ENCODE results near the gene LMAN1L. TPM values are rescaled to one million over a fixed set of nuclear protein-coding genes. Genes with fewer than 3 reads are reported as not detected.
A peak's percentile ranks its signal among the peaks of the same experiment; 100 is the strongest.

LMAN1L gene
- total RNA-seq, 8 experiments from 2014 or later, result 0.08 to 1.8 (median 0.32) TPM; not detected in 1

- 0 to 86% (median 34%) methylated on average over 1 to 3 of the region's 9 CpGs; no CpG with 5 or more reads in 5 of the 10 experiments for WGBS, 10 experiments
- in situ Hi-C loops (cut with MboI; ENCODE audit: low pct_unique_long_range_greater_than_20kb in 2 of 9, low sequenced_read_pairs in 9 of 9, unreplicated experiment in 9 of 9), result no loop called here
- Histone ChIP-seq H3K27ac (peak overlapping the region in 1 of 2 donors; percentile 29), H3K4me1 (replicated peaks in 1 of 2) (peaks cover 26 to 27% of the 10 kb centered on the region in 2 donors), H3K4me3 (no peak overlapping the region)
- ATAC-seq (replicated peaks in 6 of 8), result peak in 7 of 8 experiments; percentile 9 to 72 (median 68)
Observed at GRCh38 chr15:74817370-74817737, 4.7 kb downstream of the LMAN1L start.

- no peak for ATAC-seq (replicated peaks in 6 of 8)
- Histone ChIP-seq H3K4me1 (replicated peaks in 1 of 2) (peaks cover 26 to 31% of the 10 kb centered on the region in 2 donors), H3K4me3 (no peak overlapping the region), H3K27ac (no peak overlapping the region)
- WGBS, 10 experiments, result 78 to 100% (median 100%) methylated on average over 1 to 2 of the region's 5 CpGs; no CpG with 5 or more reads in 7 of the 10 experiments
- in situ Hi-C loops (cut with MboI; ENCODE audit: low pct_unique_long_range_greater_than_20kb in 2 of 9, low sequenced_read_pairs in 9 of 9, unreplicated experiment in 9 of 9), result no loop called here
Observed at GRCh38 chr15:74820056-74820455, 7.4 kb downstream of the LMAN1L start.

- peak; percentile 42 to 91 (median 68) for ATAC-seq (replicated peaks in 6 of 8)
- Histone ChIP-seq H3K4me1 (replicated peaks in 1 of 2) (peaks cover 32 to 38% of the 10 kb centered on the region in 2 donors), H3K4me3 (no peak overlapping the region), H3K27ac (peak overlapping the region; percentile 7 to 18)
- in situ Hi-C loops (cut with MboI; ENCODE audit: low pct_unique_long_range_greater_than_20kb in 2 of 9, low sequenced_read_pairs in 9 of 9, unreplicated experiment in 9 of 9), result no loop called here
- WGBS, 10 experiments, result 0 to 47% (median 19%) methylated on average over 1 to 6 of the region's 11 CpGs; no CpG with 5 or more reads in 4 of the 10 experiments
Observed at GRCh38 chr15:74821091-74821789, 8.6 kb downstream of the LMAN1L start.

- WGBS, 10 experiments, result 80 to 100% (median 80%) methylated on average over 1 to 3 of the region's 7 CpGs; no CpG with 5 or more reads in 5 of the 10 experiments
- Histone ChIP-seq H3K27ac (peak overlapping the region in 1 of 2 donors; percentile 7), H3K4me1 (replicated peaks in 1 of 2) (peaks cover 34 to 42% of the 10 kb centered on the region in 2 donors), H3K4me3 (no peak overlapping the region)
- no peak for ATAC-seq (replicated peaks in 6 of 8)
- in situ Hi-C loops (cut with MboI; ENCODE audit: low pct_unique_long_range_greater_than_20kb in 2 of 9, low sequenced_read_pairs in 9 of 9, unreplicated experiment in 9 of 9), result no loop called here
Observed at GRCh38 chr15:74821790-74822158, 9.1 kb downstream of the LMAN1L start.

DNA sequence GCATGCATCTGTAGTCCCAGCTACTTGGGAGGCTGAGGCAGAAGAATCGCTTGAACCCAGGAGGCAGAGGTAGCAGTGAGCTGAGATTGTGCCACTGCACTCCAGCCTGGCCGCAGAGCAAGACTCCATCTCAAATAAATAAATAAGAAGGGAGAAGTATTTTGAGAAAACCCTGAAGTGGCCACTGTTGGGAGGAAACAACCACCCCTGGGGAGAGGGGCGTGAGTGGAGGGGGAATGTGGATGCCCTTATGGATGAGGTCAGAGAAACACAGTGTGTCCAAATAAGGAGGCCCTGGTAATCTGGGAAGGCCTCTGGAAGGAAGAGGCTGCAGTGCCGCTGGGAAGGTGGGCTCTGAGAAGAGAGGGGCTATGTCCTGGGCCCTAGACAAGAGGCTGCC, 9.6 kb downstream of the LMAN1L start:
- WGBS, 10 experiments, result 73 to 100% (median 86%) methylated on average over 1 to 3 of the region's 4 CpGs; no CpG with 5 or more reads in 5 of the 10 experiments
- ATAC-seq (replicated peaks in 6 of 8), result no peak
- in situ Hi-C loops (cut with MboI; ENCODE audit: low pct_unique_long_range_greater_than_20kb in 2 of 9, low sequenced_read_pairs in 9 of 9, unreplicated experiment in 9 of 9), result no loop called here
- H3K4me3 ChIP-seq, result no peak overlapping the region
- no peak overlapping the region for H3K27ac ChIP-seq
- H3K4me1 ChIP-seq (replicated peaks in 1 of 2), result peaks cover 33 to 40% of the 10 kb centered on the region in 2 donors

DNA sequence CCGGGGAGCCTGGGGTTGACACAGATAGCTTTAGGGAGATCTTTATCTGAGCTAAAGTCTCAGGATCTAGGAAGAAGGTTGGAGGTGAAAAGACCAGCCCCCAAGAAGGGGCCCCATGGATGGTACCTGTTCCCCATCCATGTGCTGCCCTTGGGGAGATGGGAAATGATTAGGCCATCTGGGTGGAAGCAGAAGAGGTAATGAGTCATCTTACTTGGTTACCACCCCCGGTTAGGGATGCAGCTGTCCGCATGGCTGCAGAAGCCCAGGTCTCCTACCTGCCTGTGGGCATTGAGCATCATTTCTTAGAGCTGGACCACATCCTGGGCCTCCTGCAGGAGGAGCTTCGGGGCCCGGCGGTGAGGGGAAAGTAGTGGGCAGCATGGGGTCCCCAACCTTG, 10.7 kb downstream of the LMAN1L start:
- in situ Hi-C loops (cut with MboI; ENCODE audit: low pct_unique_long_range_greater_than_20kb in 2 of 9, low sequenced_read_pairs in 9 of 9, unreplicated experiment in 9 of 9), result no loop called here
- 0 to 100% (median 73%) methylated on average over 1 to 2 of the region's 6 CpGs; no CpG with 5 or more reads in 5 of the 10 experiments for WGBS, 10 experiments
- H3K4me1 ChIP-seq (replicated peaks in 1 of 2), result peaks cover 28 to 38% of the 10 kb centered on the region in 2 donors
- no peak for ATAC-seq (replicated peaks in 6 of 8)
- H3K4me3 ChIP-seq, result no peak overlapping the region
- no peak overlapping the region for H3K27ac ChIP-seq

GRCh38 chr15:74824976-74825375, 12.3 kb downstream of the LMAN1L start:
- 29 to 71% (median 51%) methylated on average over 1 to 7 of the region's 7 CpGs; no CpG with 5 or more reads in 3 of the 10 experiments for WGBS, 10 experiments
- Histone ChIP-seq H3K4me1 (replicated peaks in 1 of 2) (peaks cover 28 to 38% of the 10 kb centered on the region in 2 donors), H3K27ac (no peak overlapping the region), H3K4me3 (no peak overlapping the region)
- in situ Hi-C loops (cut with MboI; ENCODE audit: low pct_unique_long_range_greater_than_20kb in 2 of 9, low sequenced_read_pairs in 9 of 9, unreplicated experiment in 9 of 9), result no loop called here
- ATAC-seq (replicated peaks in 6 of 8), result no peak

DNA sequence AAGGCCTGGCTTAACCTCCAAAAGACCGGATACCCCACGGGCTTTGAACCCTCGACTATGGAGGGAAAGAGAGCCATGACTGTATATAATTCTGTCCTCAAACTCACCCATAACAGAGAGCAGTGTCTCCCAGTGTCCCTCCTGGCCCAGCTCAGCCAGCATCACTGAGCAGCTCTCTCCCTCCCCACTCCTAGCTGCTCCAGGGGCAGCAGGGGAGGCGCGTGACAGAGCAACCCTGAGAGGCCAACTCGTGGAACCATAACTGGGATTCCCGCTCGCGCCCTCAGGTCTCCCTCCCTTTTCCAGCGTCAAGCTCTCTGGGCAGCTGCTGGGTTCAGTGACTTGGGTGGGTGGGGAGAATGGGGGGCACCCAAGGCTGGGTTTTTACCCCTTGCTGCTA, 13.2 kb downstream of the LMAN1L start:
- in situ Hi-C loops (cut with MboI; ENCODE audit: low pct_unique_long_range_greater_than_20kb in 2 of 9, low sequenced_read_pairs in 9 of 9, unreplicated experiment in 9 of 9), result no loop called here
- Histone ChIP-seq H3K4me1 (replicated peaks in 1 of 2) (peaks cover 24 to 31% of the 10 kb centered on the region in 2 donors), H3K4me3 (no peak overlapping the region), H3K27ac (no peak overlapping the region)
- WGBS, 10 experiments, result 40 to 64% (median 44%) methylated on average over 2 to 3 of the region's 10 CpGs; no CpG with 5 or more reads in 7 of the 10 experiments
- peak in 5 of 8 experiments; percentile 48 to 65 (median 56) for ATAC-seq (replicated peaks in 6 of 8)

- in situ Hi-C loops (cut with MboI; ENCODE audit: low pct_unique_long_range_greater_than_20kb in 2 of 9, low sequenced_read_pairs in 9 of 9, unreplicated experiment in 9 of 9), result no loop called here
- peak within 1 kb of the TSS in 3 of 5 donors; percentile 3 to 14 (median 9) for H3K4me3 ChIP-seq
Observed at GRCh38 chr15:74826364-74826819, 13.8 kb downstream of the LMAN1L start, which contains the start of gene CPLX3. TSS of gene CPLX3 (plus strand) at chr15:74826627. CDS start at chr15:74826704, 77 bp downstream.

DNA sequence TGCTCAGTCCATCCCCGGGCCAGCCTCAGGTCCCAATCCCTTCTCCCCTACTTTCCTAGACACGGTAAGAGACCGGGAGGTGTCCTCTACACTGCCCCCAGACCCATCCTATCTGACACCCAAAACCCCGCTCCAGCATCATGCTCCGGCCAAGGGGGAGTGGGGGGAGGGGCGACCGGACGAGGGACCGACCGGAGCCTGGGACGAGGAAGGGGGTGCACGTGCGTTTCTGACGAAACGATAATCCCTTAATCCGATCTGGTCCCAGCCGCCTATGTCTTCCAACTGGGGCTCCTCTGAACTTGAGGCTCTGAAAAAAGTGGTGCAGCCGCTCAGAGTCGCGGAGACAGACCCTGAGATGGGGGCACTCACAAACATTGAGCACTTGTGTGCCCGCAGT, 14.3 kb downstream of the LMAN1L start:
- ATAC-seq (replicated peaks in 6 of 8), result no peak
- in situ Hi-C loops (cut with MboI; ENCODE audit: low pct_unique_long_range_greater_than_20kb in 2 of 9, low sequenced_read_pairs in 9 of 9, unreplicated experiment in 9 of 9), result no loop called here
- Histone ChIP-seq H3K4me1 (replicated peaks in 1 of 2) (peaks cover 17 to 25% of the 10 kb centered on the region in 2 donors), H3K4me3 (peak overlapping the region in 1 of 5 donors; percentile 9), H3K27ac (no peak overlapping the region)
- WGBS, 10 experiments, result 9 to 60% (median 27%) methylated on average over 1 to 9 of the region's 21 CpGs; no CpG with 5 or more reads in 7 of the 10 experiments

More at GRCh38 chr15:74826364-74826819, 13.8 kb downstream of the LMAN1L start, which contains the start of gene CPLX3:
- no CpG with 5 or more reads among the region's 44 CpGs for WGBS, 10 experiments
- ATAC-seq (replicated peaks in 6 of 8), result peak; percentile 48 to 77 (median 71)
- Histone ChIP-seq H3K27ac (no peak within 1 kb of the TSS), H3K4me1 (replicated peaks in 1 of 2) (peaks cover 18 to 26% of the 10 kb centered on the region in 2 donors)

- no peak overlapping the region for H3K4me3 ChIP-seq
- H3K27ac ChIP-seq, result no peak overlapping the region
- WGBS, 10 experiments, result 0 to 80% (median 44%) methylated on average over 1 to 5 of the region's 5 CpGs; no CpG with 5 or more reads in 4 of the 10 experiments
- in situ Hi-C loops (cut with MboI; ENCODE audit: low pct_unique_long_range_greater_than_20kb in 2 of 9, low sequenced_read_pairs in 9 of 9, unreplicated experiment in 9 of 9), result no loop called here
- no peak for ATAC-seq (replicated peaks in 6 of 8)
- peaks cover 24 to 30% of the 10 kb centered on the region in 2 donors for H3K4me1 ChIP-seq (replicated peaks in 1 of 2)
Observed at GRCh38 chr15:74827614-74828013, 15.0 kb downstream of the LMAN1L start.

- 0 to 100% (median 63%) methylated on average over 1 to 6 of the region's 6 CpGs for WGBS, 10 experiments
- no peak for ATAC-seq (replicated peaks in 6 of 8)
- in situ Hi-C loops (cut with MboI; ENCODE audit: low pct_unique_long_range_greater_than_20kb in 2 of 9, low sequenced_read_pairs in 9 of 9, unreplicated experiment in 9 of 9), result no loop called here
- no peak overlapping the region for H3K27ac ChIP-seq
- H3K4me1 ChIP-seq (replicated peaks in 1 of 2), result peaks cover 35 to 38% of the 10 kb centered on the region in 2 donors
- no peak overlapping the region for H3K4me3 ChIP-seq
Observed at GRCh38 chr15:74828835-74829234, 16.2 kb downstream of the LMAN1L start.

GRCh38 chr15:74829486-74829885, 16.9 kb downstream of the LMAN1L start:
- ATAC-seq (replicated peaks in 6 of 8), result no peak
- in situ Hi-C loops (cut with MboI; ENCODE audit: low pct_unique_long_range_greater_than_20kb in 2 of 9, low sequenced_read_pairs in 9 of 9, unreplicated experiment in 9 of 9), result no loop called here
- Histone ChIP-seq H3K4me1 (replicated peaks in 1 of 2) (peaks cover 35 to 40% of the 10 kb centered on the region in 2 donors), H3K27ac (no peak overlapping the region), H3K4me3 (no peak overlapping the region)
- 9 to 80% (median 50%) methylated on average over 1 to 2 of the region's 3 CpGs; no CpG with 5 or more reads in 2 of the 10 experiments for WGBS, 10 experiments

Data from motor neuron (in vitro differentiated cells).